Prostate gland (tissue), 2 donors: ENCODE data around the gene M1AP.

ENCODE experiments used
- CTCF ChIP-seq, 4 experiments: fragments of 200-600 bp in 2 of 4; fragments of 450-650 bp in 2 of 4; sonication (generic) in 2 of 4; IDR thresholded peaks; 1 replicate in 3 of 4; 2 replicates in 1 of 4; pipeline ENCODE4 v1.5.1; 2016 to 2019; ENCODE audit warnings: antibody characterized with exemption in 4 of 4, mild to moderate bottlenecking in 2 of 4, moderate library complexity in 2 of 4
- POLR2A ChIP-seq: fragments of 450-650 bp; IDR thresholded peaks from one replicate; pipeline ENCODE4 v1.6.1; 2016; ENCODE audit warnings: antibody characterized with exemption, mild to moderate bottlenecking
- POLR2AphosphoS5 ChIP-seq: sonication (generic); formaldehyde crosslinking; IDR thresholded peaks from one replicate; pipeline ENCODE4 v1.6.1; 2017; ENCODE audit warnings: antibody characterized with exemption

GRCh38 chr2:74538881-74539339 lies 109.2 kb downstream of the M1AP start:
- TF ChIP-seq CTCF (IDR thresholded peaks at IDR 0.05) = no peak
- TF ChIP-seq POLR2A = no peak
- TF ChIP-seq POLR2AphosphoS5 = no peak
